ENCODE measurements around the gene PVALB. TPM values are rescaled to one million over a fixed set of nuclear protein-coding genes. Genes with fewer than 3 reads are reported as not detected.

PVALB gene
- polyA plus RNA-seq, 2 of the 4 experiments (the other 2 are of a cell fraction): not detected

DNA sequence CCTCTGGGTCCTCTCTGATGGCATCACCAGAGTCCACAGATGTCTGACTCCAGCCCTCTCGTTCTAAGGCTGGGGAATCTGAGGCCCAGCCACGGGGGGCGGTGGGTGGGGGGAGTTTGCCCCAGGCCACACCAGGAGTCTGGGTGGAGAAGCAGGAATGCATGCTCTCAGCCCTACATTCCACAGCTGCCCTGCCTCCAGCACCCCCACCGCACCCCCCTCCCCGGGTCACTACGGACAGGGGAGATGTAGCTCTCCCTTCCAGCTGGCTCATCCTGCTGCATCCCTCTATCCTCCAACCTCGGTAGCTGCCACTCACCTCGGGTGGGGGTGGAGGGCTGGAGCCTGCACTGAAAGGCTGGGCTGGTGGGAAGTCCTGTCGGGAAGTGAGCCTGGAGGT lies 2.3 kb upstream of the PVALB start:
- Histone ChIP-seq H3K4me2 (no peak overlapping the region), H3K4me1 (no peaks in the 10 kb centered on the region), H3K9me3 (no peaks in the 10 kb centered on the region), H3K27ac (no peak overlapping the region), H3K4me3 (no peak overlapping the region)
- CTCF ChIA-PET: interaction anchor here (0.6 to 1.6 kb wide), 2 partner anchors 158 to 1020 kb away, joined by 3 to 5 read pairs; no protein-coding TSS in a partner anchor
- TF ChIP-seq KDM5A (IDR thresholded peaks at IDR 0.05) (no peak), BHLHE40 (IDR thresholded peaks at IDR 0.05; ENCODE audit: low read depth, low read length) (no peak), HOXB5 (CRISPR knock-in tag; IDR thresholded peaks at IDR 0.05) (no peak), CHD4 (IDR thresholded peaks at IDR 0.05; ENCODE audit: borderline replicate concordance) (no peak), POLR2AphosphoS2 (conservative IDR thresholded peaks at IDR 0.05; ENCODE audit: low read length) (no peak), RFX5 (IDR thresholded peaks at IDR 0.05) (no peak), RCOR1 (IDR thresholded peaks at IDR 0.05; ENCODE audit: low read depth, low read length) (no peak), HDAC2 (IDR thresholded peaks at IDR 0.05) (no peak), RNF2 (IDR thresholded peaks at IDR 0.05; ENCODE audit: borderline replicate concordance, low read depth) (no peak), CBX2 (IDR thresholded peaks at IDR 0.05; ENCODE audit: borderline replicate concordance, low read depth) (no peak), CHD2 (IDR thresholded peaks at IDR 0.05; ENCODE audit: low read length, partially characterized antibody) (no peak), HOXB13 (CRISPR knock-in tag; IDR thresholded peaks at IDR 0.05; ENCODE audit: low read depth) (no peak), PHF8 (IDR thresholded peaks at IDR 0.05; ENCODE audit: borderline replicate concordance, low read depth) (no peak), KDM1A (IDR thresholded peaks at IDR 0.05; ENCODE audit: low read depth) (no peak)
- TF ChIP-seq, protein P1, sequence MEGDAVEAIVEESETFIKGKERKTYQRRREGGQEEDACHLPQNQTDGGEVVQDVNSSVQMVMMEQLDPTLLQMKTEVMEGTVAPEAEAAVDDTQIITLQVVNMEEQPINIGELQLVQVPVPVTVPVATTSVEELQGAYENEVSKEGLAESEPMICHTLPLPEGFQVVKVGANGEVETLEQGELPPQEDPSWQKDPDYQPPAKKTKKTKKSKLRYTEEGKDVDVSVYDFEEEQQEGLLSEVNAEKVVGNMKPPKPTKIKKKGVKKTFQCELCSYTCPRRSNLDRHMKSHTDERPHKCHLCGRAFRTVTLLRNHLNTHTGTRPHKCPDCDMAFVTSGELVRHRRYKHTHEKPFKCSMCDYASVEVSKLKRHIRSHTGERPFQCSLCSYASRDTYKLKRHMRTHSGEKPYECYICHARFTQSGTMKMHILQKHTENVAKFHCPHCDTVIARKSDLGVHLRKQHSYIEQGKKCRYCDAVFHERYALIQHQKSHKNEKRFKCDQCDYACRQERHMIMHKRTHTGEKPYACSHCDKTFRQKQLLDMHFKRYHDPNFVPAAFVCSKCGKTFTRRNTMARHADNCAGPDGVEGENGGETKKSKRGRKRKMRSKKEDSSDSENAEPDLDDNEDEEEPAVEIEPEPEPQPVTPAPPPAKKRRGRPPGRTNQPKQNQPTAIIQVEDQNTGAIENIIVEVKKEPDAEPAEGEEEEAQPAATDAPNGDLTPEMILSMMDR (IDR thresholded peaks at IDR 0.05): no peak
- TF ChIP-seq, protein P2, sequence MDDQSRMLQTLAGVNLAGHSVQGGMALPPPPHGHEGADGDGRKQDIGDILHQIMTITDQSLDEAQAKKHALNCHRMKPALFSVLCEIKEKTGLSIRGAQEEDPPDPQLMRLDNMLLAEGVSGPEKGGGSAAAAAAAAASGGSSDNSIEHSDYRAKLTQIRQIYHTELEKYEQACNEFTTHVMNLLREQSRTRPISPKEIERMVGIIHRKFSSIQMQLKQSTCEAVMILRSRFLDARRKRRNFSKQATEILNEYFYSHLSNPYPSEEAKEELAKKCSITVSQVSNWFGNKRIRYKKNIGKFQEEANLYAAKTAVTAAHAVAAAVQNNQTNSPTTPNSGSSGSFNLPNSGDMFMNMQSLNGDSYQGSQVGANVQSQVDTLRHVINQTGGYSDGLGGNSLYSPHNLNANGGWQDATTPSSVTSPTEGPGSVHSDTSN (IDR thresholded peaks at IDR 0.05): no peak
- TF ChIP-seq, protein P3, sequence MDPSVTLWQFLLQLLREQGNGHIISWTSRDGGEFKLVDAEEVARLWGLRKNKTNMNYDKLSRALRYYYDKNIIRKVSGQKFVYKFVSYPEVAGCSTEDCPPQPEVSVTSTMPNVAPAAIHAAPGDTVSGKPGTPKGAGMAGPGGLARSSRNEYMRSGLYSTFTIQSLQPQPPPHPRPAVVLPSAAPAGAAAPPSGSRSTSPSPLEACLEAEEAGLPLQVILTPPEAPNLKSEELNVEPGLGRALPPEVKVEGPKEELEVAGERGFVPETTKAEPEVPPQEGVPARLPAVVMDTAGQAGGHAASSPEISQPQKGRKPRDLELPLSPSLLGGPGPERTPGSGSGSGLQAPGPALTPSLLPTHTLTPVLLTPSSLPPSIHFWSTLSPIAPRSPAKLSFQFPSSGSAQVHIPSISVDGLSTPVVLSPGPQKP (IDR thresholded peaks at IDR 0.05; ENCODE audit: low read depth, low read length): no peak
- TF ChIP-seq, protein P4, sequence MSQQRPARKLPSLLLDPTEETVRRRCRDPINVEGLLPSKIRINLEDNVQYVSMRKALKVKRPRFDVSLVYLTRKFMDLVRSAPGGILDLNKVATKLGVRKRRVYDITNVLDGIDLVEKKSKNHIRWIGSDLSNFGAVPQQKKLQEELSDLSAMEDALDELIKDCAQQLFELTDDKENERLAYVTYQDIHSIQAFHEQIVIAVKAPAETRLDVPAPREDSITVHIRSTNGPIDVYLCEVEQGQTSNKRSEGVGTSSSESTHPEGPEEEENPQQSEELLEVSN (IDR thresholded peaks at IDR 0.05; ENCODE audit: borderline replicate concordance, low read depth): no peak
- WGBS (ENCODE audit: missing lambda C conversion rate): 55% methylated on average over 2 of the region's 9 CpGs
- ATAC-seq: no peak
- POLR2A ChIA-PET: no interaction called here
- FAIRE-seq: no peak
- DNase-seq (ENCODE audit: low read depth in 1 of 2, low spot score in 1 of 2): no peak

DNA sequence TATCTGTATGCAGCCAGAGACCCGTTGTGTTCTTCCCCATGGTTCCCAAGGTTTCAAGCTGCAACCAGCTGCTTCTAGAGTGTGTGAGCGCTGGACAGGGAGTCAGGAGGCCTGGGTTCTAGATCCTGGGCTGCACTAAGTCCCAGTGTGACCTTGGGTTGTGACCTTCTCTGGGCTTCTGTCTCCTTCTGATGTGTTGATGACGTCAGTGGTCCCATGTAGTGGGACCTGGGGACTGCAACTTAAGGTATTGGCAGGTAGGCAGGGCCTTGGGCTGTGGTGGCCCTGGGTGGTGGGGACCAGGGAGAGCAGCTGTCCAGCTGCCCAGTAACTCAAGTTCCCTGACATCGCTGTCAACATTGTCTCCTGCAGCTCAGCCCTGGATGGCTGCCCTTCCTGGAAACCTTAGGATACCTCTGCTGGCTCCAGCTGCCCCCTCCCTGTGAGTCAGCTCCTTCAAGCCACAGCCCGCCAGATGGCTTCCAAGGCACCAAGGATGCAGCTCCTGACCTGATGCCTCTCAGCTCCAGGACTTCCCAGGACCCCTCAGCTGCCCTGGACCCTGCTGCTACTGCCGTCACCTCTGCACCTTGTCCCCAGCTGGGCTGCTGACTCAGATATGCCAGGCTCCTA lies 1.3 kb upstream of the PVALB start:
- H3K4me2 ChIP-seq: no peak overlapping the region
- POLR2A ChIA-PET: no interaction called here
- H3K27ac ChIP-seq: no peak overlapping the region
- FAIRE-seq: no peak
- H3K4me1 ChIP-seq: no peaks in the 10 kb centered on the region
- CTCF ChIA-PET: interaction anchor here (0.6 to 1.8 kb wide), 5 partner anchors 9 to 654 kb away, joined by 3 to 5 read pairs (median 3); no protein-coding TSS in a partner anchor
- no peak overlapping the region for H3K4me3 ChIP-seq
- 56% methylated on average over 4 of the region's 6 CpGs for WGBS (ENCODE audit: missing lambda C conversion rate)
- no peaks in the 10 kb centered on the region for H3K9me3 ChIP-seq
- TF ChIP-seq, protein P4 (IDR thresholded peaks at IDR 0.05; ENCODE audit: borderline replicate concordance, low read depth): no peak
- TF ChIP-seq KDM1A (IDR thresholded peaks at IDR 0.05; ENCODE audit: low read depth) (no peak), MYC (IDR thresholded peaks at IDR 0.05; ENCODE audit: borderline replicate concordance, low read length) (no peak), ZNF302 (CRISPR knock-in tag; IDR thresholded peaks at IDR 0.05) (no peak), GATA3 (IDR thresholded peaks at IDR 0.05; ENCODE audit: borderline replicate concordance) (no peak), EP300 (IDR thresholded peaks at IDR 0.05) (no peak), POLR2A (IDR thresholded peaks at IDR 0.05; ENCODE audit: low read length) (no peak), HEYL (CRISPR knock-in tag; IDR thresholded peaks at IDR 0.05) (no peak), HOXB13 (CRISPR knock-in tag; IDR thresholded peaks at IDR 0.05; ENCODE audit: low read depth) (no peak), CHD4 (IDR thresholded peaks at IDR 0.05; ENCODE audit: borderline replicate concordance) (no peak), JUNB (IDR thresholded peaks at IDR 0.05) (no peak), RCOR1 (IDR thresholded peaks at IDR 0.05; ENCODE audit: low read depth, low read length) (no peak), ZSCAN20 (CRISPR knock-in tag; IDR thresholded peaks at IDR 0.05) (no peak), BHLHE40 (IDR thresholded peaks at IDR 0.05; ENCODE audit: low read depth, low read length) (no peak), RFX5 (IDR thresholded peaks at IDR 0.05) (no peak), HOXB5 (CRISPR knock-in tag; IDR thresholded peaks at IDR 0.05) (no peak), CBX2 (IDR thresholded peaks at IDR 0.05; ENCODE audit: borderline replicate concordance, low read depth) (no peak), SMC3 (IDR thresholded peaks at IDR 0.05) (no peak)
- TF ChIP-seq, protein P3 (IDR thresholded peaks at IDR 0.05; ENCODE audit: low read depth, low read length): no peak
- TF ChIP-seq, protein P5, sequence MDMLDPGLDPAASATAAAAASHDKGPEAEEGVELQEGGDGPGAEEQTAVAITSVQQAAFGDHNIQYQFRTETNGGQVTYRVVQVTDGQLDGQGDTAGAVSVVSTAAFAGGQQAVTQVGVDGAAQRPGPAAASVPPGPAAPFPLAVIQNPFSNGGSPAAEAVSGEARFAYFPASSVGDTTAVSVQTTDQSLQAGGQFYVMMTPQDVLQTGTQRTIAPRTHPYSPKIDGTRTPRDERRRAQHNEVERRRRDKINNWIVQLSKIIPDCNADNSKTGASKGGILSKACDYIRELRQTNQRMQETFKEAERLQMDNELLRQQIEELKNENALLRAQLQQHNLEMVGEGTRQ (IDR thresholded peaks at IDR 0.05): no peak
- DNase-seq (ENCODE audit: low read depth in 1 of 2, low spot score in 1 of 2): no peak
- ATAC-seq: no peak

Measured in A549 (cell line).